Activated CD4-positive, CD25-positive, alpha-beta regulatory T cell treated with anti-CD3 and anti-CD28 coated beads, Interleukin-2, amount 50 U/mL, for 72 hours (primary cell): ENCODE results near the gene TTLL10.

Experiments used
- DNase-seq: peaks from one replicate; pipeline ENCODE4 v3.0.0; 2021

TTLL10 gene

DNA sequence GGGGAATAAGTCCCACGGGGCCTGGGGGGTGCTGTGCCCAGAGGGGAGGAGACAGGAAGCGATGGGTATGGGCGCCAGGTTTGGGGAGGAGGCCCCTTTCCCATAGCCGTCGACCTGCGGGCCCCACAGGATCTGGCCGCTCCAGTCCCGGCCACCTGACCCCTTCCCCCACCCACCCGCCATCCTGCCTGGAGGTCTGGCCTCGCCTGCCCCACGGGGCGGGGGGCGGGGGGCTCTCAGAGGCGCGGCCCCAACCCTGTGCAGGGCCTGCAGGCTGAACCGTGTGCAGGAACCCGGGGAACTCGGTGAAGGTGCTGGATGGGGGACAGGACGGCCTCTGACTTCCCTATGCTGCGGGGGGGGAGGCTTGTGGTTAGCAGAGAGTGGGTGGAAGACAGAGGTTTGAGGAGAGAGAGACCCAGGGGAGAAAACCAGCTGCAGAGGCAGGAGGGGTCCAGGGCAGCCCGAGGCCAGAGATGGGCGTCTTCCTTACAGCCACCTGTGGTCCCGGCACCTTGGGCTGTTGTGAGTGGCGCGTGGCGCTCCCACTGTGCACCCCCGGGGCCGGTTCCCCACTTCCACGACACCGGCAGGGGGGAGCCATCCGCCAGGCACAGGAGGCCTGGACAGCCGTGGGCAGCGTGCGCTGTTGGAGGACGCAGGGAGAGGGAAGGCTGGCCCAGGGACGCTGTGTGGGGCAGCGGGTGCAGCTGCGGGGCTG is 35.2 kb downstream of the TTLL10 start:
- DNase-seq: no peak

DNA sequence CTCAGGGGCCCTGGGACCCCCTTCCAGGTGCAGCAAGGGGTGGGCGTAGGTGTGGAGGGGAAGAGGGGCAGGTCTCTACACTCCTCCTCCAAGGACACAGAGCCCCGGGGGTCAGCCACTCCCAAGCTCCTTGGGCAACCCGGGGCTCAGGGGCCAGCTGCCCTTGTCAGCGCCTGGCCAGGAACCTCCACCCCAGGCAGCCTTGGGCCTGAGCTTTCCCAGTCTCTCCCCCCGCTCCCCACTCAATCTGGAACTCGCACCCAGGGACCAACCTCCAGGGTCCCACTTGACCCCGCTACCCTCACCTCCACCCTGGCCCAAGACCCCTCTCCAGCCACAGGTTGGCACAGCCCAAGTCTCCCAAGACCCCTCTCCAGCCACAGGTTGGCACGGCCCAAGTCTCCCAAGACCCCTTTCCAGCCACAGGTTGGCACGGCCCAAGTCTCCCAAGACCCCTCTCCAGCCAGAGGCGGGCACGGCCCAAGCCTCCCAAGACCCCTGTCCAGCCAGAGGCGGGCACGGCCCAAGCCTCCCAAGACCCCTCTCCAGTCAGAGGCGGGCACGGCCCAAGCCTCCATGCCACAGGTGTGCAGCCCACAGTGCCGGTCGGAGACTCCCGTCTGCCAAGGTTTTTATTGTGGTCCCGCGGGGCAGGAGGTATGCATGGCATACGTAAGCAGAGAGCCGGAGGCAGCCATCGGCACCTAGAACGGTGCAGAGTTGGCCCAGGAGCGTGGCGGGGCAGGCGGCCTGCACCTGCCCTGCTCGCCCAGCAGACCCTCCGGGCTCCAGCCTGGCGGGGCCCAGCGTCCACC is 37.3 kb downstream of the TTLL10 start:
- no peak for DNase-seq

DNA sequence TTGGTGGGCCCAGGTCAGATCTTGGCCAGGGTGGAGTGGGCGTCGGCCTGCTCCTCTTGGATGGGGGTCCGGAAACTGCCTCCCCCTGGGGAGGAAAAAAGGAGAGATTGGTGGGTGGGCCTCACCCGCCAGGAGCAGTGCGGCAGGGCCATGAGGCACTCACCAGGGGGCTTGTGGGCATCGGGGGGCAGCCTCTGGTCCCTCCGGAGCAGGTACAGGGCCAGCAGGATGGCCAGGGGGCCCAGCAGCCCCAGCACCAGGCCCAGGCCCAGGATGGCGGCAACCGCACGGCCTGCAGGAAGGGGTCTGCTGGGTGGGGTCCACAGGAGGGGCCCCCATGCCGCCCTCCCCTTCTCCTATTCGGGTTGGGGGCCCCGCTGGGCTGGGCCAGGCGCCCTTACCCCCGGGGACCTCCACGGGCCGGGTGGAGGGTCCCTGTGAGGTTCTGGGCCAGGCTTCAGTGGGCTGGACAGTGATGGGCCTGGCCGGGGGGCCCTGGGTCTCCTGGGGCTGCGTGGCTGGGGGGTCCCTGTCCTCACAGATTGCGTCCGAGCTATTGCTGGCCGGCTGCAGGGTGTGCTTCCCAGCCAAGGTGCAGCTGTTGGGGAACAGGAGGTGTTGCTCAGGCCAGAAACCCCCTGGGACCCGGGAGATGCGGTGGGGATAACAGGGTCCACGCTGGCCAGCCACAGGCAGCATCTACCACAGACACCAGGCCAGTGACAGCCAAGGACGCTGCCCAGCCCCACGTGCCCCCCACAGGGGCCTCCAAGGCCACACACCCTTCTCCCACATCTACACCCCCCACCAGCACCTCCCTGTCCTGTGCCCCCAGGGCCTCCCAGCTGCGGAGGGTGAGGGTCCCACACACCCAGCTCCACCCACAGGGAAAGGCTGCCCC is 38.1 kb downstream of the TTLL10 start:
- no peak for DNase-seq

DNA sequence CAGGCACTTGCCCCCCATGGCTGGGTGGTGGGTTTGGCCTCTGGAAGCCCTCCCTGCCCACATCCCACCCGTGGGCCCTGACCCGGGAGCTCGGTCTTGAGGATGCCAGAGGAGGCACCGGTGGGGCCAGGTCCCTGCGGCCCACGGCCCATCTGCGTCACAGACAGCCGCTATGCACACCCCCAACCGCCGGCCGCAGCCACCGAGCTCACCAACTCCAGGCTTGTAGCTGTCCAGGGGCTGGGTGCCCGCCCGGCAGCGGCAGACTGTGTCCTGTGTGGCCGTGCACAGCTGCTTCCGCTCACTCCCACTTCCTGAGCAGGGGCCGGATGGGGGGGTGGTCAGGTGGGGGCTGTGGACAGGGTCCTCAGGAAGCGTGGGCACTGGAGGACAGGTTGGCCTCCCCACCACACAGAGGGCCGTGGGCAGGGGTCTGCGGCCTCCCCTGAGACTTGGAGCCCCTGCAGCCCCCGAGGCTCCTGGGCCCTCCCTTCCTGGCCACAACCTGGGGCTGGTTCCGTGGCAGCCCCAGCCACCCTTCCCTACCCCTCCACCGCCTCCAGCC is 39.2 kb downstream of the TTLL10 start:
- peak; percentile 66 for DNase-seq

DNA sequence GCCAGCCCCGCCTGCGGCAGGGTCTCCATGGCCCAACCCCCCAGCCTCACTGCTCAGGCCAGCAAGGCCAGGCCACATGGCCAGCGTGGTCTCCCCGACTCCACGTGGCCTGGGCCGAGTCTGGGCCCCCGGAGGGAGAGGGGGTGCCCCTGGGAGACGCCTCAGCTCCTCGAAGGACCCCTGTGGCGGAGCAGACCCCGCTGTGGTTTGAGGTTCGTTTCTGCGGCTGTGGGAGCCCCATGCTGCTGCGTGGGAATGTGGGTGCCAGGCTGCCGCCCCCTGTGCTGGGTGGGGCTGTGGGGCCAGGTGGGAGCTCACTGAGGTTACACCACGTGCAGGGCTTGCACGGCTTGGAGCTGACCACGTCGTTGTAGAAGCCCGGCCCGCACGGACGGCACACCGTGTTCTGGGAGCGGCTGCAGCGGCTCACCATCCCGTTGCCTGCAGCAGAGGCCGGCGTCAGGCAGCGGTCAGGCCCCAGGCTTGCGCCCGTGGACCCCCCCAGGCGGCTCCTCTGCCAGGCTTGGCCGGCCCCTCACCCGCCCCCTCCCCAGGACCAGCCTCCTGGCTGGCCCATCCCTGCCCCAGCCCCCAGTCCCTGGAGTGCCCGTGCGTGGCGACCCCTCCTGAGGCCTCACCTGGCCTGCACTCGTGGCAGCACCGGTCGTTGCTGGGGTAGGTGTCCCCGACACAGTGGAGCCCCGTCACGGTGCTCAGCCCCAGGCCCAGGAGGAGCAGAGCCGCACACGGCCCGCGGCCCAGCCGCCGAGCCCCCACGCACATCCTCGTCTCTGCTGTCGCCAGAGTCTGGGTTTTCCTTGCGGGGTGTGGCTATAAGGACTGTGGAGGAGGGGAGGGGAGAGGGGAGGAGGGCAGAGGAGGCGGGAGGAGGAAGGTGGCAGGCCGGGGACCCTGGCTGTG is 39.9 kb downstream of the TTLL10 start, which contains the start of gene TNFRSF4:
TSS of gene TNFRSF4 (minus strand) at position 809 of the 921 bp plus-strand sequence. CDS start at position 783, 26 bp downstream.
- no peak for DNase-seq

DNA sequence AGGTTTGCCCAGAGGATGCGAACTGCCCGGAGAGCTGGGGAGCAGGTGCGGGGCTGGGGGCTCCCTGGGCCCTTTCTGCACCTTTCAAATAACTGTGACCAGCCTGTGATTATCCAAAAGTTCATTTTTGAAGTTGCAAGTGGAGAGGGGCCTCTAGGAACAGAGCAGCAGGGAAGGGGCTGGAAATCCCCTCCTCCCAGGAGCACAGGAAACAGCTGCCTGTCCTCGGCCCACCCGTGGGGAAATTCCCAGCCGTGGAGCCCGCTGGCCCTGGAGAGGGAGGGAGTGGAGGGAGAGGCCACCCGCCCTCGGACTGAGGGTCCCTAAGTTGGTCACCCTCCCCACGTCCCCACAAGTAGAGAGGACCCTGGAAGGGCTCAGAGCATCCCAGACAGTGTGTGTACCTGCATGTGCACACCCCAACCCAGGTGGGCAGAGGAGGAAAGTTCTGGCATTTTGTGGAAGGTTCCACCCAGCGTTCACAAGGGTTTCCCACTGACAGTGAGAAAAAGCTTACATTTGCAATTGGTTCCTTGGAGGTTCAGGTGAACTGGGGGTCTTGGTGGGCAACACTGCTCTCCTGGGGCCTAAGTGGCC is 41.5 kb downstream of the TTLL10 start:
- no peak for DNase-seq

DNA sequence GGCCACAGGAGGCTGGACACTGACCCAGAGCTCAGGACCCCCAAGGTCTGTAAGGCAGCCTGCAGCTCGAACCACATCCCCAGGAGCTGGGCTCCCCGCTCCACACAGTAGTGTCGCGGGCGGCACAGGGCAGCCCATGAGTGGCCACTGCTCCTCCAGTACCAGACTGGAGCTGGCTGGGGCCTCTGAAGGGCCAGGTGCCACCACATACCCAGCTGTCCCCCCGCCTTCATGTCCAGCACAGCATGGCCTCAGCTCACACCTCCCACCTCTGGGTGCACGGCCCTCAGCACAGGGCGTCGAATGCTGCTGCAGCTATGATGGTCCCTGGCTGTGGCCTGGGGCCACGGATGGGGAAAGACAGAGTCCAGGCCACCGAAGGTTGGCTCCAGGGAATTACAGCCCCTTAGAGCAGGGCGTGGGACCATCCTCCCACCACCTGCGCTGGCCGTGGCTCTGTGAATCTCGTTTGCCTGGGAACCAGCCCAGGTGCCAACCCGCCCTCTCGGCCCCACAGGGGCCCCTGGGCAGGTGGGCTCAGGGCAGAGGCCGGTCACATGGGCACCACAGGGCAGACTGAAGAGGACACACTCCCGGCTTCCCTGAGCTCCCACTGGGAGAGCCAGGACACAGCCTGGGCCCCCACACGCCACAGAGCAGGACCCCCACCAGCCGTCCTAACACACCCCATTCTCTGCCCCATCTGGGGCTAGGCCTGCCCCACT is 42.4 kb downstream of the TTLL10 start:
- no peak for DNase-seq

DNA sequence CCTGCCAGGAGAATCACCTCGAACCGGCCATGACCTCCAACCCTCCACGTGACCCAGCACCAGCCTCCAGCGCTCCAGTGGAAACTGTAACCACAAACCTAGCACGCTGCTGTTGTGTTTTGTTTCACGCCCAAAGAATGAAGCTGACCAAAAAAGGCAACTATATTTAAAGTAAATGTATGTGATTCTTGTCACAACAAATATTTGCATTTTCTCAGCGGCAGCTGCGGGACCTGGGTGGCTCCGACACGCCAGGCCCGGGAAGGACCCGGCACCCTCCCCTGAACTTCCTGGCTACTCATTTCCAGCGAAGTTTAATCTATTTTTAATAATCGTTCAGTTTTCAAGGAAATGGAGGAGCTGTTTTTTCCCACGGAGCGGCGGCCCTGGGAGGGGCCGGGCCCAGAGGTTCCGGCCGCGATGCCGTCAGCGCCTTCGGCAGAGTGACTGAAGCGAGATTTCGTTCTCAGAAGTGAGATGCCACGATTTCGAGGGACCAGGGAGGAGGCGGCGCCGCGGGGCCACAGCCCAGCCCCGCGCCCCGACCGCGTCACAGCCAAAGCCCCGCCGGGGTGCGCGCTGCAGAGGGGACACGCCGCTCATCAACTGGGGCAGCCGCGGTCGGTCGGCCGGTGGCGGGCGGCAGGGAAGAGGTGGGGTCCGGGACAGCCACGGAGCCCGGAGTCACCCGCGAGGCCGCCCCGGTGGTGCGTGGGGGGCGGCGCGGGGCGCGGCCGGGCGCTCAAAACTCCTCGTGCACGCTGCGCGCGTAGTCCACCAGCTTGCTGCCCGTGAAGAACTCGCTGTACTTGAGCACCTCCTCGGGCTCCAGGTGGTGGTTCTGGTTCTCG is 43.3 kb downstream of the TTLL10 start:
- no peak for DNase-seq

DNA sequence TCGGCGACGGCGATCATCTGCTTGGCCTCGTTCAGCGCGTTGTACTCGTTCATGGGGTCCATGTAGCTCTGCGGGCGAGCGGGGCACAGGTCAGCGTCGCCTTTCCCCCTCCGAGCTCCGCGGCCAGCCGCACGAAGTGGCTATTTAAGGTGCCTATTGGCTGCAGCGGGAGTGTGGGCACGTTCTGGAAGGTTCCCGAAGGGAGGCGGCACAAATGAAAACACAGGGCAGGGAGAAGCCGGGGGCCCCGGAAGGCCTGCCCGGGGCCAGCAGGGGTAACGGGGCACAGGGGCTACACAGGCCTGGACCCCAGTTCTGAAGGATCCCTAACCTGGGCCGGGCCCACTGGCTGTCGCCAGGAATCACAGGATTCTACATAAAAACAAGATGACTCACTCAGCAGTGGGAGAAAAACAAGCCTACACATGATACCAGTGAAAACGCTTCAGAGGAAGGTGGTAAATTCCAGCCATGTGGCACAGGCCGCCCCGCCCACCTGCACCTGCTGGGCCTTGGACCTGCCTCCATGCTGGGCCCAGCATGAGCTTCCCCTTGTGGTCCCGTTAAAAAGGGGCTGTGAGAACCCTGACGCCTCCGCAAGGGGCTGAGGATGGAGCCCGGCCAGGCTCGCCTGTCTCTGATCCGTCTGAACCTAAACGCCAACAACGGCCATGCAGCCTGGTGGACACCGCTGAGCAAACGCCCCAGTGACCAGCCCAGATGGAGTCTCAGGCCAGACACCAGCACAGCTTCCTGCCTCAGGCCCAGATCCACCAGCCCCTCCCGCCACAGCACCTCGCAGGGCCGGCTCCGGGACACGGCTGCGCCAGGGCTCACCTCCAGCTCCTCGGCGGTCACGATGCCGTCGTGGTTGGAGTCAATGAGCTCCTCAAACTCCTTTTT is 44.2 kb downstream of the TTLL10 start:
- DNase-seq: no peak

DNA sequence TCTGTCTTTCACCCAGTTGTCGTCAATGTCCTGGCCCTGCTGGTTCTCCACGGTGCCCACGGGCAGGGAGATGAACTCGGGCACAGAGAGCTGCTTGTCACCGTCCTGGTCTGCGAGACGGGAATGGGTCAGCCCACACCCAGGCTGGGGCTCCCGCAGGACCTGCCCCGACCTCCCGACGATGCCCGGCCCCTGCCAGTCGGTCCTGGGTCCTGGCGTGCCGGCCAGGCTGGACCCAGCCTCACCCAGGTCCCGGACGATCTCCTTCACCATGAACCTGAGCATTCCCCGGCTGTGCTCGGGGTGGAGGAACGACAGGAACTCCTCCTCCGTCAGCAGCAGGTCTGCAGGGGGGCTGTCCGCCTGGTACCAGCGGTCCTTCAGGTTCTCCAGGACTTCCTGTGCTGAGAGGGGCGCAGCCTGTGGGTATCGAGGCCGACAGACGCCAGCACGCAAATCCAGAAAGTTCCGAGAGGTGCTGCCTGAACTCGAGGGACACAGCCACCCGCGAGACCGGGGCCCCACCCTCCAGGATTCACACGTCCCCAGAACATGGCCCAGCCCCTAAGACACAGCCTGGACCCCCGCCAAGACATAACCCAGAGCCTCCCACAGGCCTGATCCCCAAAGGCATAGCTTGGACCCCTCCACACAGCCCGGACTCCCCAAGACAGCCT is 45.0 kb downstream of the TTLL10 start:
- DNase-seq: no peak

DNA sequence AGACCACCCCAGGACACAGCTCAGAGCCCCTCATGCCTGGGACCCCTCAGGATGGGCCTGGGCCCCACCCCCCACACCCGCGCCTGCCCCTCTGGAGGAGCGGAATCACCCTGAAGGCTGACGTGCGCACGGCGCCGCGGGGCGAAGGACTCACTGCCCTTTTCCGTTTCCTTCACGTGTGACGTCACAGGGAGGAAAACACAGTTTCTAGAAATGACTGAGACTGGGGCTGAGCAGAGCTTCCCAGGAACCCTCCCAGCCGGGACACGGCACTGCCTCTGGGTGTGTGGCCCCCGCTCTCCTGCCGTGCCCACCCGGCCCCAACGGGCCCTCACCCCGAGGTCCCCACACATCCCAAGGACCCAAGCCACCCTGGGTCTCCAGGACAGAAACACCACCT is 45.7 kb downstream of the TTLL10 start:
- no peak for DNase-seq

DNA sequence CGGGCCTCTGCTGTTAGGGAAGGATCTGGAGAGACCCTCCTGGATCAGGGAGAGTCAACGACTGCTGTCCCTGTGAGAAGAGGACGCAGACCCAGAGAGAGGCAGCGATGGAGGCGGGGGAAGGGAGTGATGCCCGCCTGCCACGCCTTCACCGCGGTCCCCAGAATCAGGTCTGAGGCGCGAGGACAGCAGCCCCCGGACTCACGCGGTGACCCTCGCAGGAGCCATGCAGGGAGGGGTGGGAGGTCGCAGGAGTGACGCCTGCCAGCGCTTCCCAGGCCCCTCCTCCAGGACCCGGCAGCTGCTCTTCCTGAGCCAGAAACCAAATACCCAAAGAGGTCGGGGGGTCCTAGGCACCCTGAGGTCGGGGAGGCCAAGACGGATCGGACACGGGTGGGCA is 46.5 kb downstream of the TTLL10 start:
- DNase-seq: no peak

DNA sequence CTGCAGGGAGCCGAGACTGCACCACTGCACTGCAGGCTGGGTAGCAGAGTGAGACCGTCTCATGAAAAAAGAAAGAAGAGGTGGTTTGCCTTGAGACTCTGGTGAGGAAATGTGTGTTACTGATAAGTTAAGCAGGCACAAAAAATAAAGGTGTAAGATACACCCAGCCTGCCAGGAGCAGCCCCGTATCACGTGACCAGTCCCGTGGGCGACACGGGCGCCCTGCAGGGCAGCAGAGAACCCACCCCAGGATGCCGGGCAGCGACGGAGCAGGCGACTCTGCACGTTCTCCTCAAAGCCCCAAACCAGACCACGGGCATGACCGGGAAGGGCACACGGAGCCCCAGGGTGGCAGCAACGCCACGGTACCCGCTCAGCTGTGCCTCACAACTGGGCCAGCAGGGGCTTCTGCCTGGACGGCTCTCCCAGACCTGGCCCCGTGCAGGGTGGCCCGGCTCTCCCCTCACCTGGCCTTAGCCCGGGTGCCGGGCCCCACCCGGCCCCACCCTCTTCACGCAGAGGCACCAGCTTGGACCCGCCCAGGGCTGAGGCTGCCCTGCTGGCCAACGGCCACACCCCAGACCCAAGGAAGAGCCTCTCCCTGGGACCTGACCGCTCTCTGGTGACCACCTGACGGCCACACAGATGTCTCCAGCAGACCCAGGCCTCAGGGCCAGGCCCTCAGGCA is 48.4 kb downstream of the TTLL10 start:
- DNase-seq: no peak

DNA sequence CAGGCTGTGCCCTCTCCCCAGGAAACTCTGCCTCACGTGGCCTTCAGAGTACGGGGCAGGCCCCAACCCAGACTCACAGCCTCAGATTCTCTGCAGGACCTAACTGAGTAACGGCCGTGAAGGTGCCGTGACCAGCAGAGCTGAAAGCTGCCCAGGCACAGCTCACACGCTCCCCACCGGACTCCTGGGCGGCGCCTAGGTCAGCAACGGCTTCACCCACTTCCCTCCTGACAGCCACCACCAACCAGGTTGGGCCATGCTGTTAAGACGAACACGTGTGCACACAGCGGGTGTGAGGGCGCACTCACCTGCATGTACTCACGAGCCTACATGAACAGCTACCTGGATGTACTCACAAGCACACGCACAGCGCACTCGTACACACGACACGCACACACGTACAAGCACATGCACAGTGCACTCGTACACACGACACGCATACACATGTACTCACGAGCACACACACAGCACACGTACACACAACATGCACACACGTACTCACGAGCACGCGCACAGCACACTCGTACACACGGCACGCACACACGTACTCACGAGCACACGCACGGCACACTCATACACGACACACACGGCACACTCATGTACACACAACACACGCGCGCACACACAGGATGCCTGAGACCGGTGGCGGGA is 49.0 kb downstream of the TTLL10 start:
- no peak for DNase-seq

DNA sequence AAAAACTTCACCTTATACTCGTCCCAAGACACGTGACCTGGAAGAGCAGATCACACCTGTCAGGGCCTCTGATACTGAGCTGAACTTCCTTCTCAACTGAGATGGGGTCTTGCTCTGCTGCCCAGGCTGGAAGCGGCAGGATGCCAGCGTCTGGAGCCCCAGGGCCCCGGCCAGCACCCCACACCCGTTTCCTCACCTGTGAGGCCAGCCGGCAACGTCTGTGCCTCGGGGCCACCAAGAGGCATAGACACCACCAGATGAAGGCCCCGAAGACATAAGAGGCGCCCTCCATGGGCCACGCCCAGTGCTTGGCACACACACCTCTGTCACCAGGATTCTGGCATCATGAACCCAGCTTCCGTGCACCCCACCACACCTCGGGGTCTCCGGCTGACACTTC is 49.6 kb downstream of the TTLL10 start:
- DNase-seq: no peak

DNA sequence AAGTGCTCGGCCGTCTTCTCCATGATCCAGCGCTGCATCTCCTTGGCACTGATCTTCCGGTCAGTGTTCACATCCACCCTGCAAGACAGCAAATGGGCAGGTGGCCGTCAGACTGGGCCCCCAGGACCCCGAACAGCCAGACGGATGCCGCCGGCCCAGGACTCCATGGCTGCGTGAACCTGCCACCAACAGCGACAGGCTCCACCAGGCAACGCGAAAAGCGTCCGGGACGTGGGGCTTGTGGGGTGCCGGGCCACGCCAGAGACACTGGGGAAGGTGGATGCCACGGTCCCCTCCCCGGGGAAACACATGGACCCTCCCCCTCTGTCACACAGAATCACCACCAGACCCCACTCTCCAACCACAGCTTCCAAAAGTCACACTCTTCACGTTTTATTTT is 50.2 kb downstream of the TTLL10 start:
- DNase-seq: no peak
